Adrenal gland (tissue), 5 donors: ENCODE measurements around the gene CCDC169.

ENCODE experiments used
- CTCF ChIP-seq, 6 experiments: fragments of 450-650 bp in 4 of 6; fragments of 200-600 bp in 2 of 6; sonication (generic) in 1 of 6; IDR thresholded peaks; 1 replicate in 5 of 6; 2 replicates in 1 of 6; pipeline versions ENCODE4 v1.5.1 to v1.8.0; 2016 to 2021; ENCODE audit warnings: antibody characterized with exemption in 6 of 6, mild to moderate bottlenecking in 2 of 6, moderate library complexity in 1 of 6
- POLR2A ChIP-seq, 2 donors: fragments of 450-650 bp; IDR thresholded peaks; one replicate each; pipeline ENCODE4 v1.6.1; 2017; ENCODE audit warnings: antibody characterized with exemption in 2 of 2, mild to moderate bottlenecking in 2 of 2, moderate library complexity in 1 of 2
- donor health status: DM: no; HTN: no; CAD: no.

DNA sequence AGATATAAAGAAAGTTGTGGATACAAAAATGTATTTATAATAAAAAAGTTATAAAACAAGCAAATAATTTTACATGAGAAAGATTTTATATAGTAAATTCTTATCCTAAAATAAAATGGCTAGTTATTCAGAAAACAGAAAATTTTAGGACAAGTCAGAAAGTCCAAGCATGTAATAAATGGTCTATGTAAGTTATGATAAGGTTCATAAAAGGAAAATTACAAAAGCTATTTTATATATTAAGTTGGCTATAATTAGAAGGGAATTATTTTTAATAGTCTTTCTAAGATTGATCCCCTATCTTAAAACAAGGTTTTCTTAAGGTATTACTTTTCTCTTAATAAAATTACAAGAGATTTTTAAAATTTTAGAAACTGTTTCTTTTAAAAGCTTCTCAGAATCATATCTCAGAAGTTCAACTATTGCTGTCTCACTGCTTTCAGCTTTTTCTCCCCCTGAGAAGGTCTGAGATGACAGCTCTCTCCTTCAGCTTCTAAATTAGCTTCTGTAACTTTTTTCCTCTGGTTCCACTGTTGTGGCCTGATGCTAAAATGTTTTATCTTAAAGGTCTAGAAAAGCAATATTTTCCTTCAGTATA, 8.7 kb downstream of the CCDC169 start:
- TF ChIP-seq CTCF (IDR thresholded peaks at IDR 0.05) (no peak), POLR2A (IDR thresholded peaks at IDR 0.05) (no peak)
